ENCODE data around the gene C4BPB. TPM values are rescaled to one million over a fixed set of nuclear protein-coding genes. Genes with fewer than 3 reads are reported as not detected.

Gene C4BPB
- total and polyA plus RNA-seq, 2 donors (not counting 1 experiment from before 2014, with no cell fraction given): not detected

DNA sequence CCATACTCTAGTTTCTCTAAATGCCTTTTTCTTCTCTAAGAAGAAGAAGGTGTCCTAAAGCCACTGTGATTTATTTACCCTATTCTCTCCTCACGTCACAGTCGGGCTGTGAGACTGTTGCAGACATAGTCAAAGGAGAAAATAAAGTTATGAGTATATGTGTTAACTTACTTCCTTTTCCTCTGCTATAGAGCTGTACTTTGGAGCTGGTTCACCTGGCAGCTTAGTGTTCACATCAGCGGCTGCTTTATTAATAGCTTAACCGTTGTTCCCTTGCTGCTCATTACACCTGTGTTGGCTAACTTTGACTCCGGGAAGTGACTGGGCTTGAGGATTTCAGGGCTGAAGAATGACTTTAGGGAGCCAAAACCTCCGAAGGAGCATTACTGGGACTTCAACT is 32.0 kb upstream of the C4BPB start:
- H3K9ac ChIP-seq (ENCODE audit: insufficient read depth, low read length): no peak overlapping the region
- H4K20me1 ChIP-seq (ENCODE audit: control insufficient read depth, extremely low read depth, insufficient read depth, low read length): no peaks in the 10 kb centered on the region
- TF ChIP-seq EZH2 (IDR thresholded peaks at IDR 0.05; ENCODE audit: low read length, missing control alignments): no peak
- TF ChIP-seq, protein P1, sequence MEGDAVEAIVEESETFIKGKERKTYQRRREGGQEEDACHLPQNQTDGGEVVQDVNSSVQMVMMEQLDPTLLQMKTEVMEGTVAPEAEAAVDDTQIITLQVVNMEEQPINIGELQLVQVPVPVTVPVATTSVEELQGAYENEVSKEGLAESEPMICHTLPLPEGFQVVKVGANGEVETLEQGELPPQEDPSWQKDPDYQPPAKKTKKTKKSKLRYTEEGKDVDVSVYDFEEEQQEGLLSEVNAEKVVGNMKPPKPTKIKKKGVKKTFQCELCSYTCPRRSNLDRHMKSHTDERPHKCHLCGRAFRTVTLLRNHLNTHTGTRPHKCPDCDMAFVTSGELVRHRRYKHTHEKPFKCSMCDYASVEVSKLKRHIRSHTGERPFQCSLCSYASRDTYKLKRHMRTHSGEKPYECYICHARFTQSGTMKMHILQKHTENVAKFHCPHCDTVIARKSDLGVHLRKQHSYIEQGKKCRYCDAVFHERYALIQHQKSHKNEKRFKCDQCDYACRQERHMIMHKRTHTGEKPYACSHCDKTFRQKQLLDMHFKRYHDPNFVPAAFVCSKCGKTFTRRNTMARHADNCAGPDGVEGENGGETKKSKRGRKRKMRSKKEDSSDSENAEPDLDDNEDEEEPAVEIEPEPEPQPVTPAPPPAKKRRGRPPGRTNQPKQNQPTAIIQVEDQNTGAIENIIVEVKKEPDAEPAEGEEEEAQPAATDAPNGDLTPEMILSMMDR (conservative IDR thresholded peaks at IDR 0.05 in 1 of 2, IDR thresholded peaks at IDR 0.05 in 1 of 2; ENCODE audit: low read depth in 1 of 2, low read length in 2 of 2): no peak
- no peak overlapping the region for H2AFZ ChIP-seq (ENCODE audit: low read length)
- no peak overlapping the region for H3K27ac ChIP-seq (ENCODE audit: insufficient read depth, low read length)
- DNase-seq (ENCODE audit: low read depth in 2 of 2): no peak
- no peak overlapping the region for H3K4me2 ChIP-seq (ENCODE audit: extremely low read depth, insufficient read depth, low read length)
- no peaks in the 10 kb centered on the region for H3K36me3 ChIP-seq (ENCODE audit: control insufficient read depth, insufficient read depth, low read length)
- no peaks in the 10 kb centered on the region for H3K9me3 ChIP-seq (ENCODE audit: control insufficient read depth, insufficient read depth, low read depth, low read length)
- no peaks in the 10 kb centered on the region for H3K79me2 ChIP-seq (ENCODE audit: control insufficient read depth, insufficient read depth, low read length)
- no peaks in the 10 kb centered on the region for H3K27me3 ChIP-seq (ENCODE audit: control insufficient read depth, insufficient read depth, low read length)
- no peaks in the 10 kb centered on the region for H3K4me1 ChIP-seq (ENCODE audit: control insufficient read depth, extremely low read depth, insufficient read depth, low read length)
- H3K4me3 ChIP-seq (replicated peaks in 1 of 4; ENCODE audit: control extremely low read depth in 1 of 4, insufficient read depth in 1 of 4, low read depth in 3 of 4, low read length in 4 of 4): no peak overlapping the region

DNA sequence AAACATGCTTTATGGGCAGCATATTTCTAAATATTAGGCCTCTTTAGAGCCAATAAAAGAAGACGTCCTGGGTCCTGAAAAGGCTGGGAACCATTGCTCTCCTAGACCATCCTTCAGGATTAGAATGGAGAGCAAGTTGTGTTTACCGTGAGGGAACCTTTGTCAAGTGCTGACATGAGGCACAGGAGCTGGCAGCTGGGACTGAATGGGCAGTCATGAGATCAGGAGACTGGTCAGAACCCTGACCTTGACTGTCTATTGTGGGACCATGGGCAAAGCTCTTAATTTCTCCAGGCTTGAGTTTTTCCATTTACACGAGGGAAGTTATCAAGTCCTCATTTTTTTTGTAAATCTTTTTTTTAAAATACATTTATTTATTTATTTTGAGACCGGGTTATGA is 30.4 kb upstream of the C4BPB start:
- TF ChIP-seq EZH2 (IDR thresholded peaks at IDR 0.05; ENCODE audit: low read length, missing control alignments): no peak
- TF ChIP-seq, protein P1 (conservative IDR thresholded peaks at IDR 0.05 in 1 of 2, IDR thresholded peaks at IDR 0.05 in 1 of 2; ENCODE audit: low read depth in 1 of 2, low read length in 2 of 2): no peak
- Histone ChIP-seq H3K79me2 (ENCODE audit: control insufficient read depth, insufficient read depth, low read length) (no peaks in the 10 kb centered on the region), H3K4me3 (replicated peaks in 1 of 4; ENCODE audit: control extremely low read depth in 1 of 4, insufficient read depth in 1 of 4, low read depth in 3 of 4, low read length in 4 of 4) (no peak overlapping the region), H4K20me1 (ENCODE audit: control insufficient read depth, extremely low read depth, insufficient read depth, low read length) (no peaks in the 10 kb centered on the region), H3K36me3 (ENCODE audit: control insufficient read depth, insufficient read depth, low read length) (no peaks in the 10 kb centered on the region), H3K27ac (ENCODE audit: insufficient read depth, low read length) (no peak overlapping the region), H2AFZ (ENCODE audit: low read length) (no peak overlapping the region), H3K27me3 (ENCODE audit: control insufficient read depth, insufficient read depth, low read length) (no peaks in the 10 kb centered on the region), H3K4me1 (ENCODE audit: control insufficient read depth, extremely low read depth, insufficient read depth, low read length) (no peaks in the 10 kb centered on the region), H3K9me3 (ENCODE audit: control insufficient read depth, insufficient read depth, low read depth, low read length) (no peaks in the 10 kb centered on the region), H3K9ac (ENCODE audit: insufficient read depth, low read length) (no peak overlapping the region), H3K4me2 (ENCODE audit: extremely low read depth, insufficient read depth, low read length) (no peak overlapping the region)
- no peak for DNase-seq (ENCODE audit: low read depth in 2 of 2)

DNA sequence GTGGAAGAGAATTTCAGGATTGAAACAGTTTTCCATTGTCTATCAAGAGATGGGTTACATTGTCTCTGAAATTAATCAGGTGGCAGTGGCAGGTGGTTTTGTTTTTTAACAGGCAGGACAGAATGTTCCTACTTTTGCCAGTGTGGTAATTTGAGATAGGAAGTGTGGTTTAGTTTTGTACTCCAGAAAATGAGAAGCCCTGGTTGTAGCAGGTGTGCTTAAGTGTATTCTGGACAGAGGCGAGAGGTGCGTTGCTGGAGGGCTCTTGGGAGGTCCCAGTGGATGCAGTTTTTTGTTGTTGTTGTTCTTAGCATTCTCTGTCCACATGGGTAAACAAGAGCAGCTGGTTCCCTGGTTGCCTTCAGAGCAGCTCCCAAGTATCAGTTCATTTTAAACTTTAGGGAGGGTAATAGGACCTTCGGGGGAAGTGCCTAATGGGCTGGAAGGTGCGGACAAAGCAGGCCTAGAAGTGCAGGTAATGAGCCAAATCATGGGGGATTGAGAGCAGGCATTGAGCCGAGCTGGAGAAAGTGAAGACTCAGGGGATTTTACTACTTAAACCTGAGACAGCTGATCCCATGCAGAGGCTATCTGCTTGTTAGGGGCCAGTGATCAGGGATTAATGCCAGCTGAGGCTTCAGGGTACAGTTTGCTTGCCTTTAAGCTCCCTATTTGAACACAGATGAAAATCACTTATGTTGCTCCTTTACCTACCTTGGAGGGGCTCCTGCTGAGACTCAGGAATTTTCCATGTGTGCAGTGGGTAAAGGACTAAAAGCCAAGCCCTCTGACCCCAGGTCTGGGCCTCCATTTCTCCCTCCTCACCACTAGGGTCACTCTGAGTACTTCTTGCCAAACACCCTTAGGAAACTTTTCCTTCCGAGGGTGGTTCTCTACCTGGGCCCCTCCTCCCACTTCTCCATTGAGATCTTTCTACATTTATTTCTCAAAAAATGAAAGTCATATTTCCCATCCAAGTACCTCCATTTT is 29.5 kb upstream of the C4BPB start:
- Histone ChIP-seq H3K9ac (ENCODE audit: insufficient read depth, low read length) (no peak overlapping the region), H3K36me3 (ENCODE audit: control insufficient read depth, insufficient read depth, low read length) (no peaks in the 10 kb centered on the region), H3K4me3 (replicated peaks in 1 of 4; ENCODE audit: control extremely low read depth in 1 of 4, insufficient read depth in 1 of 4, low read depth in 3 of 4, low read length in 4 of 4) (no peak overlapping the region), H3K4me1 (ENCODE audit: control insufficient read depth, extremely low read depth, insufficient read depth, low read length) (no peaks in the 10 kb centered on the region), H4K20me1 (ENCODE audit: control insufficient read depth, extremely low read depth, insufficient read depth, low read length) (no peaks in the 10 kb centered on the region), H3K9me3 (ENCODE audit: control insufficient read depth, insufficient read depth, low read depth, low read length) (no peaks in the 10 kb centered on the region), H3K4me2 (ENCODE audit: extremely low read depth, insufficient read depth, low read length) (no peak overlapping the region), H2AFZ (ENCODE audit: low read length) (no peak overlapping the region), H3K79me2 (ENCODE audit: control insufficient read depth, insufficient read depth, low read length) (no peaks in the 10 kb centered on the region), H3K27ac (ENCODE audit: insufficient read depth, low read length) (no peak overlapping the region), H3K27me3 (ENCODE audit: control insufficient read depth, insufficient read depth, low read length) (no peaks in the 10 kb centered on the region)
- no peak for DNase-seq (ENCODE audit: low read depth in 2 of 2)
- TF ChIP-seq, protein P1 (conservative IDR thresholded peaks at IDR 0.05 in 1 of 2, IDR thresholded peaks at IDR 0.05 in 1 of 2; ENCODE audit: low read depth in 1 of 2, low read length in 2 of 2): no peak
- TF ChIP-seq EZH2 (IDR thresholded peaks at IDR 0.05; ENCODE audit: low read length, missing control alignments): no peak
